IPS DF 19.7 (cell line): ENCODE measurements around the gene SLC35B1.

Experiments
- DNase-seq: peaks from one replicate; pipeline ENCODE4 v3.0.0-alpha.2; 2013; ENCODE audit warnings: low read depth, low spot score

SLC35B1 gene

GRCh38 chr17:49707608-49708514, at the start of gene SLC35B1:
SLC35B1 (minus strand) TSS chr17:49707964; CDS start chr17:49707833, 131 bp downstream.
- DNase-seq = peak; percentile 95

GRCh38 chr17:49757151-49757777, 49.5 kb upstream of the SLC35B1 start:
- no peak for DNase-seq

- DNase-seq = no peak
Observed at GRCh38 chr17:49756323-49757150, 48.8 kb upstream of the SLC35B1 start.

DNA sequence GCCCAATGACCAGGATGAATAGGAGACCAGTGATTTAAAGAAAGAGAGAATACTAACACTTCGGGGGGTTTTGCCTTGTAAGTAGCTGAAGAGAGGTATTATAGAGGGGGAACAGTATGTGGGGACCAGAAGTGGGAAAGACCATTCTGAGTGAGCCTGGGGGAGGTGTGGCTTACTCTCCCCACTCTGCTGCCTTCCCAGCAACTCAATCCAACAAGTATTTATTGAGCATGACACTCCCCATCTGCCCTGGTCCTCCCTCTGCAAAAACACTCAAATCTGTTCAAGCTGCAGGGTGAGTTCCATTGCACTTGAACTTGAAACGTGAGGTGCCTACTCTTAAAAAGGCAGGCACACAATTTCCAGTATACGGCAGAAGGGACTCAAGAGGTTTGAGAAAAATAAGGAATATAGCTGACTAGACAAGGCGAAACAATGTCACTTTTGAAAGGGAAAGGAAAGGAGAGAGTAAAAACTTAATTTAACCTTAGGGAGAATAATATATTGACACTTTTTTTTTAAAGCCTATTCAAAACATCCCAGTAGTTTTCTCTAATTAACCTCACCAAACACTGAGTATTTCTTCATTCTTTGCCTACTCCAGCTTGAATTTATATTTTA, 48.0 kb upstream of the SLC35B1 start:
- no peak for DNase-seq

GRCh38 chr17:49753959-49754391, 46.2 kb upstream of the SLC35B1 start:
- DNase-seq = no peak

- no peak for DNase-seq
Observed at GRCh38 chr17:49752508-49752907, 44.7 kb upstream of the SLC35B1 start.

- DNase-seq = no peak
Observed at GRCh38 chr17:49749730-49750129, 42.0 kb upstream of the SLC35B1 start.

- no peak for DNase-seq
Observed at GRCh38 chr17:49748791-49749190, 41.0 kb upstream of the SLC35B1 start.

DNA sequence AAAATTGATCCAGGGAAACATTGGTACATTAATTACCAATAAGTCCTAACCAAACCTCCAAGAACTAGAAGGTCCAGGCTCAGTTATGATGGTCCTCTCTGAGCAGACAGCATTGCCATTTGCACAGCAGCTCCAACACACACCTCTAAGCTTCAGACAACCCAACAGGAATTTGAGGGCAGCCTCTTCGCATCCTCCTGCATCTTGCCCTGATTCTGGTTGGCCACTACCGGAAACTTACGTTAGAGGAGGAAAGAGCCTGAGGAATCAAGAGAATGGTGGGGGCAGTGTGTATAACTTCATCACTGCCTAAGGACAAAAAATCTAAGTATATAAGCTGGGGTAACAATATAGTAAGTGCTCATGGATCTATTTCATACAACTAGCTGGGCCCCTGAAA, 40.5 kb upstream of the SLC35B1 start:
- no peak for DNase-seq

- no peak for DNase-seq
Observed at GRCh38 chr17:49747632-49748031, 39.9 kb upstream of the SLC35B1 start.

DNA sequence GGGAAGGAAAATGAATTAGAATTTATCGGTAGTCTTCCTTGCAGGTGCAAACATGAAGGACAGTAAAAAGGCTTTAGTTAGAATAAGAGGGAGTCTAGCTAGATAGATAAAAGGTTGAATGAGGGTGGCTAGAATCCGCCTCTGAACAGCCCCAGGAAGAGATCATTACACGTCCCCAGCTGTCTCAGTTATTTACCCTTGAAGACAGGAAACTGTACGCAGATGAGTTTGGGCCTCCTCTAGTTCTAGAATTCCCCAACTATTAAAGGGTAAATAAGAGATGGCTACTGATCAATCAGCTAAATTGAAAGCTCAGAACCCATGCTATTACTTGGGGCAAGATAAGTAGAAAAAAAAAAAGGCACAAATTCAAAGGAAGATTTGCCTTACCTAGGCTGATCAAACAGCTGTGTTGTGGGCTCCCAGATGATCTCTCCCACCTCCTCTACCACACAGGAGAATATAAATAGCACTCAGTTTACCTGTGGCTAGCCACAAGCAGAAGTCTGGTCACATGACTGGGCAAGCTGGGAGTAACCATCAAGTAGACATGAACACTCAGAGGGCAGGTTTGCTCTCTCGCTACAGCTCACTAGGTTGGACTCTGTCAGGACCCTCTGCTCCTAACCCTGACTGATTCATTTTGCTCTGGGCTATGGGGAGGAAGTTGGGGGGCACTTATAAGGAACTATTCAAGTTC, 39.2 kb upstream of the SLC35B1 start:
- DNase-seq = no peak

- DNase-seq = no peak
Observed at GRCh38 chr17:49745175-49746139, 37.7 kb upstream of the SLC35B1 start.

GRCh38 chr17:49742166-49742638, 34.4 kb upstream of the SLC35B1 start:
- DNase-seq = no peak

- no peak for DNase-seq
Observed at GRCh38 chr17:49741692-49742076, 33.9 kb upstream of the SLC35B1 start.

- DNase-seq = no peak
Observed at GRCh38 chr17:49741009-49741691, 33.4 kb upstream of the SLC35B1 start.

DNA sequence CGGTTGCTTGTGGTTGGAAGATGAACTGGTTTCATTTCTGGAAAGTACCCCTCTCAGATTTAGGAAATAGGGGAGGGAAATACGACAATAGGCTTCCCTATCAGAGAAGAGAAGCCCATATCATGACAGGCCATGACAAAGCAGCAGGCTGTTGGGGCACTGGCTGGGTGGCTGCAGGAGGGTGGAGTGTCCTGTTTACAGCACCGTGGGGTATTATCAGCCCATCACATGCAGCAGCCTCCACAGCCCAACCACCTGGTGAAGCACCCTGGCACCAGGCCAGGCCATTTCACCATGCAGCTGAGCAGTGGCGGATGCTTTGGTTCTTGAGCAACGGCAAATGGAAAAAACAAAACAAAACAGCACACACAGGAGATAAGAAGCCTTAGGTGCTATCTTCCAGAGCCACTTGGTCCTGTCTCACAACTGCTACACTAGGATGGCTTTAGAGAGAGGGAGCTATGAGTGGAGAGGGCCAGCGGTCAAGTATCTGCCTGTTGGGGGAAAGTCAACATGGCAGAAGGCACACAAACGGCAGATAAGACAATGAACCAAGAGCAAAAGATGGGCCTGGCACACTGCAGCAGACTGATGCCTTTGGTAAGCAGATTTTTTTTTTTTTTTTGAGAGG, 32.0 kb upstream of the SLC35B1 start:
- no peak for DNase-seq

DNA sequence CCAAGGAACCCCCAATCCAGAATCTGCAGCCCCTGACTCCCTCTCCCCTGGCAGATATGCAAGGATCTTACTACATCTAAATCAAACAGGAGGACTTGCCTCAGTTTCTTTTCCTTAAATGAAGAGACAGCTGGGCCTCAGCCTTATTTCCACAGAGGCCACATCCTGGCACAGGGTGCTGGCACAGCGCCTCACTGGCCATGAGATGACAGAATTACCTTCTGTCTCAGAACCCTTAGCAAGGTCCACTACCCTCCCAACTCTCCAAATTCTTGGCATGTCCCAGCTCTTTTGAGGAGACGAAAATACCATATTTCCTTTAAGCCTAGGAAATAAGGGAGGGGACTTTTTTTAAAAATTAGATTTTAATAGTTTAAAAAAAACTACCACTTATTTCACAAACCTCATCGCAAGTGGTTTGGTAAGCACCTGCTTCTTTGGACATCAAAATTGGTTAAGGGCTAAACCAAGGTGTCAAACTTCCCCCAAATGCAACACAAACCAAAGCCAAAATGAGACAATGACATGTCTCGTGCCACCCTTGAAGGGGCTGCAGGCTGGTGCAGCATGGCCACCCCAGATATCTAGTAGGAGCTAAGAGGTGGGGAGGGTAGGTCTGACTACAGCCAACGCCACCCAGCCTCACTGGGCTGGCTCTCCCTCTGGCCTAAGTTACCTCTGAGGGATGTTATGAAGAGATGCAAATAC, 30.8 kb upstream of the SLC35B1 start:
- DNase-seq = no peak
